HEK293 (cell line): ENCODE data around the gene CLCF1.

Source experiments
- CTCF ChIA-PET: fragments of 350-600 bp; formaldehyde crosslinking; extraction: SDS; loops from one replicate; lab custom pipeline; 2021; ENCODE audit warnings: antibody characterized with exemption; lab: Yijun Ruan, JAX
- POLR2A ChIA-PET: fragments of 300-600 bp; formaldehyde crosslinking; extraction: SDS; loops from one replicate; lab custom pipeline; 2020; ENCODE audit warnings: antibody characterized with exemption, inconsistent platforms; lab: Yijun Ruan, JAX
- H3K27ac ChIP-seq: fragments of 200-500 bp; sonication (Bioruptor generic); 2 replicates; pipeline ENCODE4 v1.5.1; 2014; ENCODE audit warnings: low read depth, low read length, control low read depth, inconsistent platforms; ENCODE audit errors: extremely low read depth
- H3K36me3 ChIP-seq, 2 experiments: fragments of 200-500 bp in 1 of 2; sonication (Bioruptor generic) in 1 of 2; 1 replicate in 1 of 2; 2 replicates in 1 of 2; pipeline ENCODE4 v1.5.1; 2014 to 2017; ENCODE audit warnings: inconsistent platforms in 2 of 2, low read length in 2 of 2; ENCODE audit not compliant: control insufficient read depth in 2 of 2, insufficient read depth in 1 of 2
- H3K4me1 ChIP-seq: fragments of 200-500 bp; sonication (Bioruptor generic); 2 replicates; pipeline ENCODE4 v1.5.1; 2014; ENCODE audit warnings: mild to moderate bottlenecking, low read length, inconsistent platforms; ENCODE audit not compliant: control insufficient read depth, insufficient read depth
- H3K4me3 ChIP-seq: 2 replicates; pipeline ENCODE4 v1.5.1; 2011; ENCODE audit warnings: low read depth, mild to moderate bottlenecking, control low read depth, low read length, moderate library complexity
- H3K9me3 ChIP-seq: fragments of 200-500 bp; sonication (Bioruptor generic); 2 replicates; pipeline ENCODE4 v1.5.1; 2014; ENCODE audit warnings: low read depth, low read length, inconsistent platforms; ENCODE audit not compliant: control insufficient read depth, insufficient read depth
- GLIS1 ChIP-seq: fragments of 450-650 bp; formaldehyde crosslinking; IDR thresholded peaks from 2 replicates; pipeline ENCODE4 v1.5.1; 2016; ENCODE audit warnings: missing biosample characterization, missing genetic modification characterization
- HOXA7 ChIP-seq: sonication (generic); formaldehyde crosslinking; IDR thresholded peaks from 2 replicates; pipeline ENCODE4 v1.8.1; 2022; ENCODE audit warnings: missing genetic modification reagents, borderline replicate concordance
- SALL2 ChIP-seq: fragments of 450-650 bp; formaldehyde crosslinking; IDR thresholded peaks from 2 replicates; pipeline ENCODE4 v1.5.0; 2017; ENCODE audit warnings: missing biosample characterization, mild to moderate bottlenecking, missing genetic modification characterization, borderline replicate concordance
- SP3 ChIP-seq: fragments of 450-650 bp; formaldehyde crosslinking; IDR thresholded peaks from 2 replicates; pipeline ENCODE4 v1.5.1; 2016; ENCODE audit warnings: missing biosample characterization, missing genetic modification characterization
- TCF7L2 ChIP-seq: IDR thresholded peaks from 2 replicates; pipeline ENCODE4 v1.6.1; 2011; ENCODE audit warnings: low read depth, mild to moderate bottlenecking, inconsistent platforms, low read length, moderate library complexity, borderline replicate concordance
- ZBTB1 ChIP-seq: fragments of 450-650 bp; formaldehyde crosslinking; IDR thresholded peaks from 2 replicates; pipeline ENCODE4 v1.5.1; 2016; ENCODE audit warnings: missing biosample characterization, missing genetic modification characterization
- ZNF223 ChIP-seq: fragments of 450-650 bp; formaldehyde crosslinking; IDR thresholded peaks from 2 replicates; pipeline ENCODE4 v1.5.1; 2016; ENCODE audit warnings: missing biosample characterization, missing genetic modification characterization
- ZNF23 ChIP-seq: fragments of 450-650 bp; formaldehyde crosslinking; IDR thresholded peaks from 2 replicates; pipeline ENCODE4 v1.5.1; 2016; ENCODE audit warnings: missing biosample characterization, missing genetic modification characterization, borderline replicate concordance
- ZNF501 ChIP-seq: fragments of 450-650 bp; formaldehyde crosslinking; IDR thresholded peaks from 2 replicates; pipeline ENCODE4 v1.5.1; 2016; ENCODE audit warnings: missing biosample characterization, missing genetic modification characterization
- ZNF555 ChIP-seq: fragments of 450-650 bp; formaldehyde crosslinking; conservative IDR thresholded peaks from 2 replicates; pipeline ENCODE4 v1.5.1; 2017; ENCODE audit warnings: missing biosample characterization, mild to moderate bottlenecking, missing genetic modification characterization, inconsistent platforms
- ZNF610 ChIP-seq: fragments of 450-650 bp; formaldehyde crosslinking; IDR thresholded peaks from 2 replicates; pipeline ENCODE4 v1.5.1; 2016; ENCODE audit warnings: missing biosample characterization, missing genetic modification characterization, borderline replicate concordance
- ZSCAN16 ChIP-seq: fragments of 450-650 bp; formaldehyde crosslinking; IDR thresholded peaks from 2 replicates; pipeline ENCODE4 v1.5.1; 2016; ENCODE audit warnings: missing biosample characterization, missing genetic modification characterization
- ZSCAN23 ChIP-seq: fragments of 450-650 bp; formaldehyde crosslinking; IDR thresholded peaks from 2 replicates; pipeline ENCODE4 v1.5.1; 2016; ENCODE audit warnings: missing biosample characterization, missing genetic modification characterization
- ZSCAN30 ChIP-seq: fragments of 450-650 bp; IDR thresholded peaks from 2 replicates; pipeline ENCODE4 v1.5.1; 2018; ENCODE audit warnings: missing biosample characterization, mild to moderate bottlenecking, missing genetic modification characterization, moderate library complexity
- TF ChIP-seq, protein P1 (sequence below): fragments of 450-650 bp; formaldehyde crosslinking; IDR thresholded peaks from 2 replicates; pipeline ENCODE4 v1.5.1; 2016; ENCODE audit warnings: missing biosample characterization, missing genetic modification characterization
- TF ChIP-seq, protein P2 (sequence below): fragments of 450-650 bp; formaldehyde crosslinking; IDR thresholded peaks from 2 replicates; pipeline ENCODE4 v1.5.1; 2016; ENCODE audit warnings: missing biosample characterization, missing genetic modification characterization, borderline replicate concordance
- TF ChIP-seq, protein P3 (sequence below): fragments of 450-650 bp; formaldehyde crosslinking; IDR thresholded peaks from 2 replicates; pipeline ENCODE4 v1.5.1; 2016; ENCODE audit warnings: missing biosample characterization, missing genetic modification characterization
- TF ChIP-seq, protein P4 (sequence below): fragments of 450-650 bp; formaldehyde crosslinking; IDR thresholded peaks from 2 replicates; pipeline ENCODE4 v1.5.1; 2016; ENCODE audit warnings: missing biosample characterization, missing genetic modification characterization, low read depth

CLCF1 gene

DNA sequence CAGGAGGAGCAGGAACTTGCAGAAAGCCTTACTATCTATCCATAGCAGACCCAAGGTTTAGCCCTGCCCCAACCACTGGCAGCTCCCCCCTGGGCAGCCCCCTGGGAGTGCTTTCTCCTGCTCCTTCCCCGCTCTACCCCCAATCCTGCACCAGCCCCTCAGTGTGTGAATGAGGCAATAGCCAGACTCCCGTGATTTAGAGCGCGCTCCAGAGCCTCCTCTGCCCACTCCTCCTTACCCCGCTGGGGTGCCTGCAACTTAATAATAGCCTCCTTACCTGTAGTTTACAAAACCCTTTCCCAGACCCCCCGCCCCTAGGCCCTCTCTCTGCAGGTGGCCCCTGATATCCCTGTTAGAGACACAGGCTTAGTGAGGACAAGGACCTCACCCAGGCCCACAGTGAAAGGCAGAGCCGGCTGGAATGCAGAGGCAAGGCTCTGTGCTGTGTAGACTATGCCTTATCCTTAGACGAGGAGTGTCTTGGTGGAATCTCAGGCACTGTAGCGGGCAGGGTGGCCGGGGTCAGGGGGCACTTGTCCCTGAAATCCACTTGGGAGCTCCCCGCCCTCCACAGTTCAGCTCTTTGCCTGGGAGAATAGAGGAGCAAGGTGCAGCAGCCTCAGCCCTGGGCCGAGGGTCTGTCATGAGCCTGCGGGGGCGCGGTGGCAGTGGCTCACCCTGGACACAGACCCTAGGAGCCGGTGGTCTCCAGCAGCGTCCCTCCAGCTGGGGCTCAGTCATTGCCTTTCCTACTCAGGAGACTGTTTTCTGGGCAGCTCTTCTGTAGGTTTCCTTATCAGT, 37.8 kb upstream of the CLCF1 start:
- Histone ChIP-seq H3K27ac (no peak overlapping the region), H3K4me1 (no peaks in the 10 kb centered on the region), H3K4me3 (no peak overlapping the region), H3K36me3 (no peaks in the 10 kb centered on the region), H3K9me3 (no peaks in the 10 kb centered on the region)
- ChIA-PET CTCF (no interaction called here), POLR2A (interaction anchor here (0.6 to 1.7 kb wide), 2 partner anchors 9 to 10 kb away, joined by 3 to 6 read pairs; partner anchors contain the start of gene PPP1CA)
- TF ChIP-seq GLIS1 (tag by site-specific recombination): peak; percentile 81
- TF ChIP-seq ZNF23: no peak

DNA sequence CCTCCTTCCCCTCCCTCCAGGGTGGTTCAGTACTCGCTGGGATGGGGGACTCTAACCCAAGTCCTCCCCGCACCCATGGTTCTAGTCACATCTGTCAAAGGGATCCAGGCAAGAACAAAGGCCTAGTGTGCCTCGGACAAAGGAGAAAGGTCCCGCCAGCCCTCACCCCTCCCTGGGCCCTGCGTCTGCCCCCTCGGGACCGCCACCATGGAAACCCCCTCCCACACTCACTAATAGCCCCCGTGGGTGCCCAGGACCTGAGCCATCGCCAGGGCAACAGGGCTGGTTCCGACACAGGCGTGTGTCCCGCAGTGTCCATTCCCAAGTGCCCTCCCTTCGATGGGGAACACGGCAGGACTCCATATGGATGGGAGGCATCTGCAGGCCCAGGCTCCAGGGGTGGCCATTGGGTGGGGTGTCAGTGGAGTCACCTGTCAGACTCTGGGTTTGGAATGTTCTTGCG, 37.0 kb upstream of the CLCF1 start:
- CTCF ChIA-PET: no interaction called here

More for the DNA sequence above, 37.0 kb upstream of the CLCF1 start:
- no peak overlapping the region for H3K4me3 ChIP-seq
- H3K36me3 ChIP-seq: no peaks in the 10 kb centered on the region
- no peak overlapping the region for H3K27ac ChIP-seq
- POLR2A ChIA-PET: interaction anchor here (0.6 kb wide), 1 partner anchor 10 kb away, joined by 3 read pairs; no protein-coding TSS in a partner anchor
- no peaks in the 10 kb centered on the region for H3K9me3 ChIP-seq
- TF ChIP-seq, protein P1, sequence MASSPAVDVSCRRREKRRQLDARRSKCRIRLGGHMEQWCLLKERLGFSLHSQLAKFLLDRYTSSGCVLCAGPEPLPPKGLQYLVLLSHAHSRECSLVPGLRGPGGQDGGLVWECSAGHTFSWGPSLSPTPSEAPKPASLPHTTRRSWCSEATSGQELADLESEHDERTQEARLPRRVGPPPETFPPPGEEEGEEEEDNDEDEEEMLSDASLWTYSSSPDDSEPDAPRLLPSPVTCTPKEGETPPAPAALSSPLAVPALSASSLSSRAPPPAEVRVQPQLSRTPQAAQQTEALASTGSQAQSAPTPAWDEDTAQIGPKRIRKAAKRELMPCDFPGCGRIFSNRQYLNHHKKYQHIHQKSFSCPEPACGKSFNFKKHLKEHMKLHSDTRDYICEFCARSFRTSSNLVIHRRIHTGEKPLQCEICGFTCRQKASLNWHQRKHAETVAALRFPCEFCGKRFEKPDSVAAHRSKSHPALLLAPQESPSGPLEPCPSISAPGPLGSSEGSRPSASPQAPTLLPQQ (tag by site-specific recombination): no peak
- TF ChIP-seq, protein P2, sequence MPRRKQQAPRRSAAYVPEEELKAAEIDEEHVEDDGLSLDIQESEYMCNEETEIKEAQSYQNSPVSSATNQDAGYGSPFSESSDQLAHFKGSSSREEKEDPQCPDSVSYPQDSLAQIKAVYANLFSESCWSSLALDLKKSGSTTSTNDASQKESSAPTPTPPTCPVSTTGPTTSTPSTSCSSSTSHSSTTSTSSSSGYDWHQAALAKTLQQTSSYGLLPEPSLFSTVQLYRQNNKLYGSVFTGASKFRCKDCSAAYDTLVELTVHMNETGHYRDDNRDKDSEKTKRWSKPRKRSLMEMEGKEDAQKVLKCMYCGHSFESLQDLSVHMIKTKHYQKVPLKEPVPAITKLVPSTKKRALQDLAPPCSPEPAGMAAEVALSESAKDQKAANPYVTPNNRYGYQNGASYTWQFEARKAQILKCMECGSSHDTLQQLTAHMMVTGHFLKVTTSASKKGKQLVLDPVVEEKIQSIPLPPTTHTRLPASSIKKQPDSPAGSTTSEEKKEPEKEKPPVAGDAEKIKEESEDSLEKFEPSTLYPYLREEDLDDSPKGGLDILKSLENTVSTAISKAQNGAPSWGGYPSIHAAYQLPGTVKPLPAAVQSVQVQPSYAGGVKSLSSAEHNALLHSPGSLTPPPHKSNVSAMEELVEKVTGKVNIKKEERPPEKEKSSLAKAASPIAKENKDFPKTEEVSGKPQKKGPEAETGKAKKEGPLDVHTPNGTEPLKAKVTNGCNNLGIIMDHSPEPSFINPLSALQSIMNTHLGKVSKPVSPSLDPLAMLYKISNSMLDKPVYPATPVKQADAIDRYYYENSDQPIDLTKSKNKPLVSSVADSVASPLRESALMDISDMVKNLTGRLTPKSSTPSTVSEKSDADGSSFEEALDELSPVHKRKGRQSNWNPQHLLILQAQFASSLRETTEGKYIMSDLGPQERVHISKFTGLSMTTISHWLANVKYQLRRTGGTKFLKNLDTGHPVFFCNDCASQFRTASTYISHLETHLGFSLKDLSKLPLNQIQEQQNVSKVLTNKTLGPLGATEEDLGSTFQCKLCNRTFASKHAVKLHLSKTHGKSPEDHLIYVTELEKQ: no peak
- TF ChIP-seq ZSCAN16 (tag by site-specific recombination) (no peak), ZBTB1 (no peak), HOXA7 (no peak), ZSCAN23 (no peak), ZNF555 (tag by site-specific recombination) (no peak), SP3 (tag by site-specific recombination) (no peak), TCF7L2 (no peak), ZNF501 (no peak), ZSCAN30 (tag by site-specific recombination) (no peak), SALL2 (tag by site-specific recombination) (no peak), ZNF610 (tag by site-specific recombination) (no peak), ZNF223 (no peak)
- TF ChIP-seq, protein P3, sequence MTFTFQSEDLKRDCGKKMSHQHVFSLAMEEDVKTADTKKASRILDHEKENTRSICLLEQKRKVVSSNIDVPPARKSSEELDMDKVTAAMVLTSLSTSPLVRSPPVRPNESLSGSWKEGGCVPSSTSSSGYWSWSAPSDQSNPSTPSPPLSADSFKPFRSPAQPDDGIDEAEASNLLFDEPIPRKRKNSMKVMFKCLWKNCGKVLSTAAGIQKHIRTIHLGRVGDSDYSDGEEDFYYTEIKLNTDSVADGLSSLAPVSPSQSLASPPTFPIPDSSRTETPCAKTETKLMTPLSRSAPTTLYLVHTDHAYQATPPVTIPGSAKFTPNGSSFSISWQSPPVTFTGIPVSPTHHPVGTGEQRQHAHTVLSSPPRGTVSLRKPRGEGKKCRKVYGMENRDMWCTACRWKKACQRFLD (tag by site-specific recombination): no peak
- TF ChIP-seq, protein P4, sequence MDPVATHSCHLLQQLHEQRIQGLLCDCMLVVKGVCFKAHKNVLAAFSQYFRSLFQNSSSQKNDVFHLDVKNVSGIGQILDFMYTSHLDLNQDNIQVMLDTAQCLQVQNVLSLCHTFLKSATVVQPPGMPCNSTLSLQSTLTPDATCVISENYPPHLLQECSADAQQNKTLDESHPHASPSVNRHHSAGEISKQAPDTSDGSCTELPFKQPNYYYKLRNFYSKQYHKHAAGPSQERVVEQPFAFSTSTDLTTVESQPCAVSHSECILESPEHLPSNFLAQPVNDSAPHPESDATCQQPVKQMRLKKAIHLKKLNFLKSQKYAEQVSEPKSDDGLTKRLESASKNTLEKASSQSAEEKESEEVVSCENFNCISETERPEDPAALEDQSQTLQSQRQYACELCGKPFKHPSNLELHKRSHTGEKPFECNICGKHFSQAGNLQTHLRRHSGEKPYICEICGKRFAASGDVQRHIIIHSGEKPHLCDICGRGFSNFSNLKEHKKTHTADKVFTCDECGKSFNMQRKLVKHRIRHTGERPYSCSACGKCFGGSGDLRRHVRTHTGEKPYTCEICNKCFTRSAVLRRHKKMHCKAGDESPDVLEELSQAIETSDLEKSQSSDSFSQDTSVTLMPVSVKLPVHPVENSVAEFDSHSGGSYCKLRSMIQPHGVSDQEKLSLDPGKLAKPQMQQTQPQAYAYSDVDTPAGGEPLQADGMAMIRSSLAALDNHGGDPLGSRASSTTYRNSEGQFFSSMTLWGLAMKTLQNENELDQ (tag by site-specific recombination): no peak
- TF ChIP-seq, all 188 proteins: peak for 0
- H3K4me1 ChIP-seq: no peaks in the 10 kb centered on the region
